ENCODE data around the gene HYAL3. TPM values are rescaled to one million over a fixed set of nuclear protein-coding genes. Genes with fewer than 3 reads are reported as not detected.

The HYAL3 gene
- total and polyA plus RNA-seq, 2 of the 13 experiments (the other 11 are each of a cell fraction or from before 2014, with no cell fraction given) = 5.5 to 10.4 TPM

- TF ChIP-seq HNRNPH1 (optimal IDR thresholded peaks at IDR 0.05; ENCODE audit: low read depth, low read length) = no peak
- peak; percentile 93 for TF ChIP-seq ZHX2 (IDR thresholded peaks at IDR 0.05; ENCODE audit: low read depth)
- no peak for TF ChIP-seq ZHX2 (CRISPR knock-in tag; IDR thresholded peaks at IDR 0.05; ENCODE audit: borderline replicate concordance)
- TF ChIP-seq ZFP37 (CRISPR knock-in tag; IDR thresholded peaks at IDR 0.05; ENCODE audit: borderline replicate concordance) = no peak
- TF ChIP-seq UBTF (CRISPR knock-in tag; IDR thresholded peaks at IDR 0.05) = peak; percentile 41
- peak; percentile 92 for TF ChIP-seq ZNF687 (CRISPR knock-in tag; IDR thresholded peaks at IDR 0.05)
- TF ChIP-seq ZNF891 (CRISPR knock-in tag; IDR thresholded peaks at IDR 0.05) = peak; percentile 76
- no peak for TF ChIP-seq TRIM22 (IDR thresholded peaks at IDR 0.05)
- TF ChIP-seq ZNF614 (CRISPR knock-in tag; IDR thresholded peaks at IDR 0.05; ENCODE audit: borderline replicate concordance) = no peak; the same call in 1 of the 2 replicates
- TF ChIP-seq PPARG (CRISPR knock-in tag; conservative IDR thresholded peaks at IDR 0.05) = 0 out of 2 replicates have a peak, but pooled peaks have one; percentile 45
- TF ChIP-seq FOXJ3 (CRISPR knock-in tag; IDR thresholded peaks at IDR 0.05; ENCODE audit: borderline replicate concordance) = no peak
- TF ChIP-seq ZKSCAN1 (IDR thresholded peaks at IDR 0.05; ENCODE audit: low read length) = no peak
Observed at GRCh38 chr3:50292159-50293078, 6.8 kb downstream of the HYAL3 start, which contains the start of gene IFRD2 (continued).
